ENCODE results near the gene SLC40A1. TPM values are rescaled to one million over a fixed set of nuclear protein-coding genes. Genes with fewer than 3 reads are reported as not detected.

SLC40A1 gene
- total and polyA plus RNA-seq, 9 donors: 243 to 515 (median 361) TPM

DNA sequence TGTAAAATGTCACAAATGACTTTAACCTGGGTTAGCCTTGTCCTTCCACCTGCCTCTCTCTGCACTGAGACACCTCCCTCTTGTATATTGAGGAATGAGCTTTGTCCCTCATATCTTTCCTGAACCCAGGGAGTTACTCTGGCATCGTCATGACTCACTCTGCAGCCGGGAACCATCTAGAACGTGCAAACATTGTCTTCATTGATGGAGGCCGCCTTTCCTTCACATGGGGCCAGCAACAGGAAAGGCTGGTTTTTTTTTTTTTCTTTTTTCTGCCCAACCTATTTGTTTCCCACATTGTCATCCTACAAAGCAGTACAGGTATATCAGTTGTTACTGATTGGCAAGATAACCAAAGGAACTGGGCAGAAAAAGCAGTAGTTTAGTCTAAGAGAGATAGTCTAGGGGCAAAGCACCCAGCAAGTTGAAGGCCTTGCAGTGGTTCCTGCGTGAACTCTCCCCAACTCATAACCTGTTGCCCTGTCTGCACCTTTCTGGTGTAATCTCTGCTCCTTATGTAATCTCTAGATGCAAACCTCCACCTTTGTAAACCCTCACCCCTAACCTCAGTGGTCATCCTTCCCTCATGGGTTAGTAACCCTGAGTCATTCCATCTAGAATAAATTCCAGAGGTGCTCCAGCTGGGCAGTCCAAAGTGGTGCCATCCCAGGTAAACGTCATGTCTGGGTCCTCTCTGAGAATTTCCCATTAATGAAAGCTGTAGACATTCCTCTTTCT is 38.3 kb downstream of the SLC40A1 start:
- peaks cover 1% of the 10 kb centered on the region for H3K4me1 ChIP-seq (ENCODE audit: insufficient read depth)
- intact Hi-C loops (cut with DNase I): no loop called here
- H3K9me3 ChIP-seq: no peaks in the 10 kb centered on the region
- H3K4me3 ChIP-seq: no peak overlapping the region
- H3K27me3 ChIP-seq: no peaks in the 10 kb centered on the region
- no peak for DNase-seq
- 91 to 94% (median 93%) methylated on average over 6 of the region's 6 CpGs for WGBS, 3 donors
- no peak overlapping the region for H3K27ac ChIP-seq
- TF ChIP-seq EP300 (IDR thresholded peaks at IDR 0.05): no peak
- no peak for TF ChIP-seq POLR2A (IDR thresholded peaks at IDR 0.05)
- TF ChIP-seq, protein P1, sequence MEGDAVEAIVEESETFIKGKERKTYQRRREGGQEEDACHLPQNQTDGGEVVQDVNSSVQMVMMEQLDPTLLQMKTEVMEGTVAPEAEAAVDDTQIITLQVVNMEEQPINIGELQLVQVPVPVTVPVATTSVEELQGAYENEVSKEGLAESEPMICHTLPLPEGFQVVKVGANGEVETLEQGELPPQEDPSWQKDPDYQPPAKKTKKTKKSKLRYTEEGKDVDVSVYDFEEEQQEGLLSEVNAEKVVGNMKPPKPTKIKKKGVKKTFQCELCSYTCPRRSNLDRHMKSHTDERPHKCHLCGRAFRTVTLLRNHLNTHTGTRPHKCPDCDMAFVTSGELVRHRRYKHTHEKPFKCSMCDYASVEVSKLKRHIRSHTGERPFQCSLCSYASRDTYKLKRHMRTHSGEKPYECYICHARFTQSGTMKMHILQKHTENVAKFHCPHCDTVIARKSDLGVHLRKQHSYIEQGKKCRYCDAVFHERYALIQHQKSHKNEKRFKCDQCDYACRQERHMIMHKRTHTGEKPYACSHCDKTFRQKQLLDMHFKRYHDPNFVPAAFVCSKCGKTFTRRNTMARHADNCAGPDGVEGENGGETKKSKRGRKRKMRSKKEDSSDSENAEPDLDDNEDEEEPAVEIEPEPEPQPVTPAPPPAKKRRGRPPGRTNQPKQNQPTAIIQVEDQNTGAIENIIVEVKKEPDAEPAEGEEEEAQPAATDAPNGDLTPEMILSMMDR (IDR thresholded peaks at IDR 0.05): no peak
- H3K36me3 ChIP-seq: no peaks in the 10 kb centered on the region

DNA sequence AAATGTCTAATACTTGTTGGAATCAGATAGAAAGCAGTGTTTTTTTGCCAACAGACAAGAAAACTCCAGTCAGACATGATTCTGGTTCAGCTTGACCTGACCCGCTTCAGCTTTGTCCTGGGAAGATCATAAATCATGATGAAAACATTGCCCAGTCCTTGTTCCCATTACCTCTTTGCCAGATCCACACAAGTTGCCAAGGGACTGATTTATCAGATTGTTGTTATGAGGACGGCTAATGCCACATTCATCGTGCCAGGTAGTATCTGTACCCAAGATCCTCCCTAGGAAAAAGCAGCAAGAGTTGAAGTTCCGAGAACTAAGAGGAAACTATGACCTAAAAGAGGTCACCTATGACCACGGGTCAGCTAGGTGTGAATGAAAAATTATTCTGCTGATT is 39.0 kb downstream of the SLC40A1 start:
- Histone ChIP-seq H3K27me3 (no peaks in the 10 kb centered on the region), H3K27ac (no peak overlapping the region), H3K4me3 (no peak overlapping the region), H3K9me3 (no peaks in the 10 kb centered on the region), H3K36me3 (no peaks in the 10 kb centered on the region), H3K4me1 (ENCODE audit: insufficient read depth) (peaks cover 1% of the 10 kb centered on the region)
- no peak for DNase-seq
- 62 to 79% (median 77%) methylated on average over 5 of the region's 5 CpGs for WGBS, 3 donors
- TF ChIP-seq POLR2A (IDR thresholded peaks at IDR 0.05): no peak
- no peak for TF ChIP-seq EP300 (IDR thresholded peaks at IDR 0.05)
- TF ChIP-seq, protein P1 (IDR thresholded peaks at IDR 0.05): no peak
- intact Hi-C loops (cut with DNase I): no loop called here

DNA sequence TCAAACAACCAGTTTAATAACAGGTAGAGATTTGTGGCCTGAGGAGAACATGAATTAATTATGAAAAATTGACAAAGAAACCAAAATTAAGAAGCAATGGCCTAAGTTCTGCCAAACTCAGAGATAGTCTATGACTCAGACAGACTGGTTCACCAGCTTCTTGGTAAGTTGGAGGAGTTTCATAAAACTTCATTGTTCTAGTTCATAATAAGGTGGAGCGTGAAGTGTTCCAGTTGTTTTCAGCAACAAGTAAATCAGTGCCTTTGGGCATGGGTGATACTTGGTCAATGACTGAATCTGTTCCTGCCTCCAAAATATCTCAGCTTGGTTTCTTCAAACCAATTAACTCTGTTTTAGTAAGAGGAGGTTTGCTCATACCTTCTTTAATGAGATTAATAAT is 40.0 kb downstream of the SLC40A1 start:
- no peak for DNase-seq
- no peaks in the 10 kb centered on the region for H3K9me3 ChIP-seq
- H3K36me3 ChIP-seq: no peaks in the 10 kb centered on the region
- WGBS, 3 donors: 84 to 100% (median 90%) methylated on average over 1 of the region's 1 CpG
- no peaks in the 10 kb centered on the region for H3K27me3 ChIP-seq
- H3K4me1 ChIP-seq (ENCODE audit: insufficient read depth): peaks cover 1% of the 10 kb centered on the region
- no peak for TF ChIP-seq EP300 (IDR thresholded peaks at IDR 0.05)
- TF ChIP-seq, protein P1 (IDR thresholded peaks at IDR 0.05): no peak
- no peak overlapping the region for H3K4me3 ChIP-seq
- H3K27ac ChIP-seq: no peak overlapping the region
- intact Hi-C loops (cut with DNase I): no loop called here

DNA sequence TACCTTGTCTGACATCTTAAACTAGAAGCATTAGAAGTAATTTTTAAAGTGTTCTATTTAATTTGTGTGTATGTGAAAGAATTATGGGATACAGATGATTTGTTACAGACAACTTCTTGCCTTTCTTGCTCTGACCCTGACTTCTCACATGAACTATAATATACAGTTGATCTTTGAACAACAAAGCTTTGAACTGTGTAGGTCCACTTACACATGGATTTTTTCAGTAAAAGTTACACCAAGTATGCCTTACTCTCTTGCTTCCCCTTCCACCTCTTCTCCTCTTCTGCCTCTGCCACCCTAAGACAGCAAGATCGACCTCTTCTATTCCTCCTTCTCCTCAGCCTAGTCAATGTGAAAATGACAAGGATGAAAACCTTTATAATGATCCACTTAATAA is 42.2 kb downstream of the SLC40A1 start:
- no peak for DNase-seq
- no peaks in the 10 kb centered on the region for H3K9me3 ChIP-seq
- no peaks in the 10 kb centered on the region for H3K36me3 ChIP-seq
- H3K27ac ChIP-seq: no peak overlapping the region
- no peaks in the 10 kb centered on the region for H3K27me3 ChIP-seq
- WGBS, 3 donors: 90 to 100% (median 92%) methylated on average over 1 of the region's 1 CpG
- H3K4me3 ChIP-seq: no peak overlapping the region
- TF ChIP-seq POLR2A (IDR thresholded peaks at IDR 0.05): no peak
- no peak for TF ChIP-seq EP300 (IDR thresholded peaks at IDR 0.05)
- TF ChIP-seq, protein P1 (IDR thresholded peaks at IDR 0.05): no peak
- intact Hi-C loops (cut with DNase I): no loop called here
- peaks cover 1% of the 10 kb centered on the region for H3K4me1 ChIP-seq (ENCODE audit: insufficient read depth)
